Epidermal melanocyte (primary cell): ENCODE measurements around the gene MSH4.
"Not testable (repeated sequence)": the region's sequence is repeated elsewhere in the genome, so short reads cannot be mapped to it uniquely, and the experiment has no call there.

Experiments used
- DNase-seq: peaks from one replicate; pipeline ENCODE4 v3.0.0; 2011; ENCODE audit warnings: low spot score; ENCODE audit not compliant: insufficient read length

Gene MSH4

GRCh38 chr1:75796376-75797272 is at the start of gene MSH4:
Gene MSH4, plus strand, starts transcription at chr1:75796882. Its CDS starts 104 bp downstream, at chr1:75796986.
- DNase-seq: no peak

- not testable (repeated sequence) for DNase-seq
Observed at GRCh38 chr1:75757210-75757609, 39.5 kb upstream of the MSH4 start.

- DNase-seq: not testable (repeated sequence)
Observed at GRCh38 chr1:75758543-75758942, 38.1 kb upstream of the MSH4 start.

GRCh38 chr1:75764057-75764655 is 32.5 kb upstream of the MSH4 start:
- no peak for DNase-seq

- no peak for DNase-seq
Observed at GRCh38 chr1:75765697-75766355, 30.9 kb upstream of the MSH4 start.

GRCh38 chr1:75768016-75768415 is 28.7 kb upstream of the MSH4 start:
- no peak for DNase-seq

- no peak for DNase-seq
Observed at GRCh38 chr1:75770761-75771160, 25.9 kb upstream of the MSH4 start.

- no peak for DNase-seq
Observed at GRCh38 chr1:75771978-75772377, 24.7 kb upstream of the MSH4 start.

- not testable (repeated sequence) for DNase-seq
Observed at GRCh38 chr1:75777812-75778211, 18.9 kb upstream of the MSH4 start.

- not testable (repeated sequence) for DNase-seq
Observed at GRCh38 chr1:75778694-75779093, 18.0 kb upstream of the MSH4 start.

GRCh38 chr1:75780183-75780582 is 16.5 kb upstream of the MSH4 start:
- not testable (repeated sequence) for DNase-seq

GRCh38 chr1:75783920-75784319 is 12.8 kb upstream of the MSH4 start:
- not testable (repeated sequence) for DNase-seq

GRCh38 chr1:75785320-75785982 is 11.2 kb upstream of the MSH4 start:
- DNase-seq: no peak

- DNase-seq: peak; percentile 96
Observed at GRCh38 chr1:75785983-75786853, 10.5 kb upstream of the MSH4 start, which contains the start of gene RABGGTB. Gene RABGGTB, plus strand, starts transcription at chr1:75786256. Its CDS starts 16 bp downstream, at chr1:75786272.

GRCh38 chr1:75786901-75787493 is 9.7 kb upstream of the MSH4 start:
- no peak for DNase-seq

- DNase-seq: no peak
Observed at GRCh38 chr1:75787524-75787923, 9.2 kb upstream of the MSH4 start.

GRCh38 chr1:75789988-75790387 is 6.7 kb upstream of the MSH4 start:
- no peak for DNase-seq

- no peak for DNase-seq
Observed at GRCh38 chr1:75791022-75791421, 5.7 kb upstream of the MSH4 start.

- no peak for DNase-seq
Observed at GRCh38 chr1:75792091-75792490, 4.6 kb upstream of the MSH4 start.

GRCh38 chr1:75794382-75794781 is 2.3 kb upstream of the MSH4 start:
- no peak for DNase-seq
